Mucosa of stomach (tissue), 1 donor: ENCODE measurements around the gene IMMP1L.

Experiments
- H3K27me3 ChIP-seq: one replicate; pipeline ENCODE4 v1.7.0; 2013; ENCODE audit warnings: mild to moderate bottlenecking, low read length; ENCODE audit not compliant: control insufficient read depth, insufficient read depth
- H3K36me3 ChIP-seq: one replicate; pipeline ENCODE4 v1.7.0; 2013; ENCODE audit warnings: low read length; ENCODE audit not compliant: control insufficient read depth, insufficient read depth
- H3K4me1 ChIP-seq: one replicate; pipeline ENCODE4 v1.7.0; 2013; ENCODE audit warnings: mild to moderate bottlenecking, low read length; ENCODE audit not compliant: control insufficient read depth, insufficient read depth
- H3K4me3 ChIP-seq: one replicate; pipeline ENCODE4 v1.7.0; 2013; ENCODE audit warnings: low read length
- H3K9ac ChIP-seq: one replicate; pipeline ENCODE4 v1.7.0; 2013; ENCODE audit warnings: mild to moderate bottlenecking, low read length, moderate library complexity
- H3K9me3 ChIP-seq: one replicate; pipeline ENCODE4 v1.7.0; 2013; ENCODE audit warnings: mild to moderate bottlenecking, low read length, moderate library complexity; ENCODE audit not compliant: control insufficient read depth
- donor health status: Pancreatic carcinoma.

The IMMP1L gene

GRCh38 chr11:31455177-31455576 lies 54.2 kb downstream of the IMMP1L start:
- H3K4me1 ChIP-seq = no peaks in the 10 kb centered on the region
- H3K9me3 ChIP-seq = no peaks in the 10 kb centered on the region
- H3K36me3 ChIP-seq = no peaks in the 10 kb centered on the region
- H3K9ac ChIP-seq = no peak overlapping the region
- H3K27me3 ChIP-seq = no peaks in the 10 kb centered on the region
- H3K4me3 ChIP-seq = no peak overlapping the region

- Histone ChIP-seq H3K4me3 (no peak overlapping the region), H3K9me3 (no peaks in the 10 kb centered on the region), H3K4me1 (no peaks in the 10 kb centered on the region), H3K9ac (no peak overlapping the region), H3K36me3 (no peaks in the 10 kb centered on the region), H3K27me3 (no peaks in the 10 kb centered on the region)
Observed at GRCh38 chr11:31450841-31451240, 58.6 kb downstream of the IMMP1L start.

GRCh38 chr11:31449040-31449439 lies 60.4 kb downstream of the IMMP1L start:
- Histone ChIP-seq H3K4me3 (no peak overlapping the region), H3K9ac (no peak overlapping the region), H3K36me3 (no peaks in the 10 kb centered on the region), H3K9me3 (no peaks in the 10 kb centered on the region), H3K4me1 (no peaks in the 10 kb centered on the region), H3K27me3 (no peaks in the 10 kb centered on the region)

- no peak overlapping the region for H3K4me3 ChIP-seq
- H3K4me1 ChIP-seq = no peaks in the 10 kb centered on the region
- no peaks in the 10 kb centered on the region for H3K36me3 ChIP-seq
- H3K27me3 ChIP-seq = no peaks in the 10 kb centered on the region
- no peak overlapping the region for H3K9ac ChIP-seq
- H3K9me3 ChIP-seq = no peaks in the 10 kb centered on the region
Observed at GRCh38 chr11:31445621-31446020, 63.8 kb downstream of the IMMP1L start.

GRCh38 chr11:31443802-31444201 lies 65.6 kb downstream of the IMMP1L start:
- no peaks in the 10 kb centered on the region for H3K9me3 ChIP-seq
- H3K36me3 ChIP-seq = no peaks in the 10 kb centered on the region
- H3K4me1 ChIP-seq = no peaks in the 10 kb centered on the region
- no peaks in the 10 kb centered on the region for H3K27me3 ChIP-seq
- no peak overlapping the region for H3K4me3 ChIP-seq
- H3K9ac ChIP-seq = no peak overlapping the region

- no peak overlapping the region for H3K9ac ChIP-seq
Observed at GRCh38 chr11:31442086-31442485, 67.3 kb downstream of the IMMP1L start.

GRCh38 chr11:31441296-31441695 lies 68.1 kb downstream of the IMMP1L start:
- no peak overlapping the region for H3K9ac ChIP-seq
- H3K4me1 ChIP-seq = no peaks in the 10 kb centered on the region
- H3K9me3 ChIP-seq = no peaks in the 10 kb centered on the region
- H3K36me3 ChIP-seq = no peaks in the 10 kb centered on the region
- H3K27me3 ChIP-seq = no peaks in the 10 kb centered on the region
- H3K4me3 ChIP-seq = no peak overlapping the region

More at GRCh38 chr11:31442086-31442485, 67.3 kb downstream of the IMMP1L start:
- no peaks in the 10 kb centered on the region for H3K36me3 ChIP-seq
- no peaks in the 10 kb centered on the region for H3K27me3 ChIP-seq
- H3K4me1 ChIP-seq = no peaks in the 10 kb centered on the region
- H3K9me3 ChIP-seq = no peaks in the 10 kb centered on the region
- H3K4me3 ChIP-seq = no peak overlapping the region

GRCh38 chr11:31437742-31438435 lies 71.5 kb downstream of the IMMP1L start:
- H3K27me3 ChIP-seq = no peaks in the 10 kb centered on the region
- H3K9ac ChIP-seq = no peak overlapping the region
- no peaks in the 10 kb centered on the region for H3K4me1 ChIP-seq
- no peak overlapping the region for H3K4me3 ChIP-seq
- no peaks in the 10 kb centered on the region for H3K36me3 ChIP-seq
- no peaks in the 10 kb centered on the region for H3K9me3 ChIP-seq

GRCh38 chr11:31433851-31434250 lies 75.6 kb downstream of the IMMP1L start:
- H3K36me3 ChIP-seq = no peaks in the 10 kb centered on the region
- no peaks in the 10 kb centered on the region for H3K9me3 ChIP-seq
- H3K9ac ChIP-seq = no peak overlapping the region
- no peaks in the 10 kb centered on the region for H3K27me3 ChIP-seq
- H3K4me1 ChIP-seq = no peaks in the 10 kb centered on the region
- H3K4me3 ChIP-seq = no peak overlapping the region

GRCh38 chr11:31424652-31425051 lies 84.8 kb downstream of the IMMP1L start:
- Histone ChIP-seq H3K4me1 (no peaks in the 10 kb centered on the region), H3K9me3 (no peaks in the 10 kb centered on the region), H3K4me3 (no peak overlapping the region), H3K27me3 (no peaks in the 10 kb centered on the region), H3K36me3 (no peaks in the 10 kb centered on the region), H3K9ac (no peak overlapping the region)

- no peaks in the 10 kb centered on the region for H3K9me3 ChIP-seq
- no peak overlapping the region for H3K9ac ChIP-seq
- no peaks in the 10 kb centered on the region for H3K4me1 ChIP-seq
- no peaks in the 10 kb centered on the region for H3K27me3 ChIP-seq
- no peak overlapping the region for H3K4me3 ChIP-seq
- no peaks in the 10 kb centered on the region for H3K36me3 ChIP-seq
Observed at GRCh38 chr11:31422703-31423102, 86.7 kb downstream of the IMMP1L start.

- no peaks in the 10 kb centered on the region for H3K36me3 ChIP-seq
- no peak overlapping the region for H3K4me3 ChIP-seq
- H3K4me1 ChIP-seq = no peaks in the 10 kb centered on the region
- no peak overlapping the region for H3K9ac ChIP-seq
- no peaks in the 10 kb centered on the region for H3K9me3 ChIP-seq
- H3K27me3 ChIP-seq = no peaks in the 10 kb centered on the region
Observed at GRCh38 chr11:31421820-31422219, 87.6 kb downstream of the IMMP1L start.

- no peak overlapping the region for H3K9ac ChIP-seq
- H3K27me3 ChIP-seq = no peaks in the 10 kb centered on the region
- no peaks in the 10 kb centered on the region for H3K4me1 ChIP-seq
- H3K9me3 ChIP-seq = no peaks in the 10 kb centered on the region
- no peaks in the 10 kb centered on the region for H3K36me3 ChIP-seq
- no peak overlapping the region for H3K4me3 ChIP-seq
Observed at GRCh38 chr11:31419669-31420068, 89.8 kb downstream of the IMMP1L start.
